Activated CD4-positive, alpha-beta memory T cell treated with anti-CD3 and anti-CD28 coated beads, Interleukin-2, amount 10 ng/mL, durations not matched to agents 7 days and 5 days (primary cell): ENCODE results near the gene FKBP11. TPM values are rescaled to one million over a fixed set of nuclear protein-coding genes. Genes with fewer than 3 reads are reported as not detected.
A peak's percentile ranks its signal among the peaks of the same experiment; 100 is the strongest.

Experiments
- CTCF ChIA-PET: fragments of 350-600 bp; sonication (Branson Sonifier 250); formaldehyde crosslinking; loops from one replicate; lab custom pipeline; 2021; ENCODE audit warnings: antibody characterized with exemption, inconsistent platforms; lab: Charles Lee
- POLR2A ChIA-PET: fragments of 350-600 bp; sonication (Branson Sonifier 250); formaldehyde crosslinking; loops from one replicate; lab custom pipeline; 2021; ENCODE audit warnings: antibody characterized with exemption; lab: Charles Lee
- DNase-seq: peaks from one replicate; pipeline ENCODE4 v3.0.0-alpha.2; 2020
- H3K27ac Mint-ChIP-seq: one replicate; pipeline ENCODE4 v1.8.0; 2021; ENCODE audit warnings: mild to moderate bottlenecking, mixed read lengths
- H3K27me3 Mint-ChIP-seq: one replicate; pipeline ENCODE4 v1.8.0; 2021; ENCODE audit warnings: mixed read lengths
- H3K36me3 Mint-ChIP-seq: one replicate; pipeline ENCODE4 v1.8.0; 2021; ENCODE audit warnings: low read depth, mixed read lengths
- H3K4me1 Mint-ChIP-seq: one replicate; pipeline ENCODE4 v1.8.0; 2021; ENCODE audit warnings: mixed read lengths
- H3K4me3 Mint-ChIP-seq: one replicate; pipeline ENCODE4 v1.8.0; 2021; ENCODE audit warnings: mild to moderate bottlenecking, mixed read lengths
- H3K9me3 Mint-ChIP-seq: one replicate; pipeline ENCODE4 v1.8.0; 2021; ENCODE audit warnings: mixed read lengths
- total RNA-seq, 2 experiments: library from RNA; stranded (reverse); gene quantifications; one replicate each; pipeline ENCODE4 v1.2.3, GENCODE V29; 2021

Gene FKBP11
- 10 to 100 TPM; 73.4 to 78.7 TPM for total RNA-seq

- POLR2A ChIA-PET = interaction anchor here (0.8 to 3.3 kb wide), 17 partner anchors 10 to 75 kb away, joined by 3 to 30 read pairs (median 5); partner anchors contain the start of genes ARF3, DDX23 and RND1
- DNase-seq = peak; percentile 70
- Mint-ChIP-seq H3K27me3 (no peaks in the 10 kb centered on the region), H3K9me3 (no peaks in the 10 kb centered on the region), H3K27ac (peak within 1 kb of the TSS; percentile 89), H3K4me3 (peak within 1 kb of the TSS; percentile 94), H3K36me3 (peaks cover 59% of the 10 kb centered on the region), H3K4me1 (peaks cover 43% of the 10 kb centered on the region)
- CTCF ChIA-PET = interaction anchor here (0.6 to 8.2 kb wide), 16 partner anchors 10 to 167 kb away, joined by 3 to 61 read pairs (median 4); partner anchors contain the start of gene DDX23
These were observed at the start of gene FKBP11 for GRCh38 chr12:48925304-48926011. TSS of gene FKBP11 (minus strand) at chr12:48925492. CDS start at chr12:48925428, 64 bp downstream.

DNA sequence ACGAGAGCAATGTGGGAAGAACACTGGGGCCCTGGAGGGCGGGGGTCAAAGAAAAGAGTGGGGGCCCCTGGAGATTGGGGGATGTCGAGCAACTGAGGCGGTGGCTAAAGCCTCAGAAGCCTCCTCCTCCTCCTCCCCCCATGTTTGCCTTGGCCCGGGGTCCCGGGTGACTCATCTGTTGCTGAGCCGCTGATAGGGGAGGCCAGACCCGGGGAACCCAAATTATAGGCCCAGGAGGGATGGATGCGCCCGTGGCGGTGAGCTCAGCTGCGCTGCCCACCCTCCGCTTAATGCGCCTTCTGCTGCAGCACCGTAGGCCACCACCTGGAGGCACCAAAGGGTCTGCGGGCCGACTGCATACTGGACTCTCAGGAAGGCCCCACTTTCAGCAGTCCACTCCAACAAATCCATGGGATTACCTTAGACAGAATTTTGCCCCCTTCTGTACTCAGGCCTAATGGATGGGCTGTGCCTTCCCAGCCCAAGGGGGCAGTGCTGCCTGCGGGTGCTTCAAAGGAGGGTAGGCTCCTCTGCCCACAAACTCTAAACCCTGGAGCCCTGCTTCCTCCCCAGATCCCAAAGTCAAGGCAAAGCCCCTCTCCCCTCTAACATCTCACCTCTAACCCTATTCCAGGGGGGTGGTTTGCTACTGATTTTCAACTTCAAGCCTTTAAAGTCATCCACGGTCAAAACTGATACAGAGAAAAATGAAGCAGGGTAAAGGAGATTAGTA is 48.8 kb upstream of the FKBP11 start:
- H3K4me3 Mint-ChIP-seq = no peak overlapping the region
- peak; percentile 47 for DNase-seq
- ChIA-PET POLR2A (interaction anchor here (1.0 kb wide), 1 partner anchor 122 kb away, joined by 3 read pairs; the partner anchor contains the start of gene DDX23), CTCF (interaction anchor here (1.0 to 4.0 kb wide), 3 partner anchors 14 to 23 kb away, joined by 4 to 16 read pairs (median 5); no protein-coding TSS in a partner anchor)
- H3K27me3 Mint-ChIP-seq = peaks cover 89% of the 10 kb centered on the region
- peaks cover 55% of the 10 kb centered on the region for H3K4me1 Mint-ChIP-seq
- H3K9me3 Mint-ChIP-seq = no peaks in the 10 kb centered on the region
- H3K36me3 Mint-ChIP-seq = no peaks in the 10 kb centered on the region
- no peak overlapping the region for H3K27ac Mint-ChIP-seq

DNA sequence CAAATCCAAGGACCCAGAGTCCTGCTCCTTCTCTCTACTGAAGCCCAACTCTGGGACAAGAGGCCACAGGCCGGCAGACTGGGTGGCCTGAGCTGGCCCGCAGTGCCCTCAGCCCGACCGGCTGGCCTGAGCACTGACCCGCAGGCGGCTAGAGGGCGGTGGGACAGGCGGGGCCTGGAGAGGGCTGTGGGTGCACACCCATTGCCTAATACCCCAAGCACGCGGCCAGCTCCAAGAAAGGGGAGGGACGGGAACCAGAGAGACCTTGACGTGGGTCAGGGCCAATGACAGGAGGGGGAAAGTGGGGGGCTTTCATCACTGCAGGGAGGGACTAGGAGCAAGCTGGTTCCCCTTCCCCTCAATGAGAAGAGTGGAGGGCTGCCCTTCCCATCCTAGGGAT is 48.2 kb upstream of the FKBP11 start:
- Mint-ChIP-seq H3K36me3 (no peaks in the 10 kb centered on the region), H3K27ac (no peak overlapping the region), H3K9me3 (no peaks in the 10 kb centered on the region), H3K4me3 (no peak overlapping the region), H3K27me3 (peaks cover 89% of the 10 kb centered on the region), H3K4me1 (peaks cover 49% of the 10 kb centered on the region)
- no peak for DNase-seq
- CTCF ChIA-PET = interaction anchor here (1.0 to 4.0 kb wide), 3 partner anchors 14 to 23 kb away, joined by 4 to 16 read pairs (median 5); no protein-coding TSS in a partner anchor
- POLR2A ChIA-PET = no interaction called here

DNA sequence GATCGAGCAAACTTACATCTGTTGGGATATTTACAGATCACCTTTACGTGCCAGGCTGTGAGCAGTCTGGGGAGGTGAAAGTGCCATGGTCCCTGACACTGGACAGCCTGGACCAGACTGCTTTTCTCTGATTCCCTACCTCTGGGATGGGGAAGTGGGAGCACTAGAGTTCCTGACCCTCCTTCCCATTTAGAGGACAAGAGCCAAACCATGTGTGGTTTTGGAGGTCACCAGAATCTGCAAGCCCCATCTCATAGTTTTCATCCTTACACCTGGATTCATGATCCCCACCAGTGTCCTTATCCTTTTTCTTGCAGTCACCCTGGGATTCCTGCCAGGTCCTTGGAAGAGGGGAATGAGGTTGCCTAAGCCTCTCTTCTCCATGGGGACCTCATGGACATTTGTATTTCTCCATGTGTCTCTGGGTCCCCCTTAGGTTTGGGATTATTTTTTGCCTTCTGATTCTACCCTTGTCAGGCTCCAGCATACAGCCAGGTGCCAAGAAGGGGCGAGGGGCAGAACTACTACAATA is 47.7 kb upstream of the FKBP11 start:
- H3K4me3 Mint-ChIP-seq = no peak overlapping the region
- no peaks in the 10 kb centered on the region for H3K36me3 Mint-ChIP-seq
- CTCF ChIA-PET = interaction anchor here (1.0 to 4.0 kb wide), 3 partner anchors 15 to 120 kb away, joined by 4 to 16 read pairs (median 4); no protein-coding TSS in a partner anchor
- H3K27me3 Mint-ChIP-seq = peaks cover 90% of the 10 kb centered on the region
- no peak overlapping the region for H3K27ac Mint-ChIP-seq
- H3K4me1 Mint-ChIP-seq = peaks cover 47% of the 10 kb centered on the region
- H3K9me3 Mint-ChIP-seq = no peaks in the 10 kb centered on the region
- no peak for DNase-seq
- POLR2A ChIA-PET = interaction anchor here (1.5 kb wide), 1 partner anchor 8 kb away, joined by 5 read pairs; no protein-coding TSS in a partner anchor

GRCh38 chr12:48972213-48972951 is 47.1 kb upstream of the FKBP11 start:
- Mint-ChIP-seq H3K4me3 (no peak overlapping the region), H3K36me3 (no peaks in the 10 kb centered on the region), H3K4me1 (peaks cover 42% of the 10 kb centered on the region), H3K27ac (no peak overlapping the region), H3K27me3 (peaks cover 84% of the 10 kb centered on the region), H3K9me3 (no peaks in the 10 kb centered on the region)
- peak; percentile 32 for DNase-seq
- ChIA-PET CTCF (interaction anchor here (1.0 to 4.0 kb wide), 3 partner anchors 9 to 119 kb away, joined by 3 to 16 read pairs (median 4); no protein-coding TSS in a partner anchor), POLR2A (interaction anchor here (1.4 to 1.5 kb wide), 2 partner anchors 9 to 15 kb away, joined by 4 to 5 read pairs; partner anchors contain the start of gene ARF3)

DNA sequence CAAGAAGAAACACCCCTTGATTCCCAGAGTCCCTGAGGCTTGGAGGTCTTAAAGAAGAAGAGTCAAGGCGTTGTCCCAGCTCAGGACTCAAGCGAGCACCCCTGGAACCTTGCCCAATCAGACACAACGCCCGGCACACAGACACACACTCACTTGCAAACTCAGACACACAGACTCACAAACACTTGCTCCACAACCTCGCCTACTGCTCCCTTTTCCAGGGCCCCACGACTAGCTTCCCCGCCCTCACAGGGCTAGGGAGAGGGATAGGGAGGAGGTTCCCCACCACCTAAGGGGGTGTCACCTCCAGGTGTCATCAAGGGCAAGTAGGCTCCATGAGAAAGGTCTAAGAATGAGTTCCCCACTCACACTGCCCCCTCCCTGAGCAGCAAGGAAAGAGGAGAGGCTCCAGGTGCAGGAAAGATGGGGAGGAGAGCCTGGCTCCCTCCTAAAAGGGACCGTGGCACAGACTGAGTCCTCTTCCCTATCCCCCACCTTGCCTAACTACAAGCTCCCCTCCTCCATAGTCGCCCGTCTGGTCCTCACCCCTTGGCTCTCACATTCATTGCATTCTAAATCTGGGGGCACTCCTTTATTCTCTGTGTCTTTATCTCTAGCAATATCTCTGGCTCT is 45.5 kb upstream of the FKBP11 start:
- Mint-ChIP-seq H3K27me3 (peaks cover 75% of the 10 kb centered on the region), H3K4me3 (peak overlapping the region; percentile 3), H3K36me3 (no peaks in the 10 kb centered on the region), H3K9me3 (no peaks in the 10 kb centered on the region), H3K27ac (no peak overlapping the region), H3K4me1 (peaks cover 35% of the 10 kb centered on the region)
- DNase-seq = no peak
- CTCF ChIA-PET = interaction anchor here (1.2 to 4.0 kb wide), 2 partner anchors 13 to 17 kb away, joined by 5 to 16 read pairs; partner anchors contain the start of gene ARF3
- POLR2A ChIA-PET = interaction anchor here (1.0 kb wide), 1 partner anchor 119 kb away, joined by 3 read pairs; the partner anchor contains the start of gene DDX23

DNA sequence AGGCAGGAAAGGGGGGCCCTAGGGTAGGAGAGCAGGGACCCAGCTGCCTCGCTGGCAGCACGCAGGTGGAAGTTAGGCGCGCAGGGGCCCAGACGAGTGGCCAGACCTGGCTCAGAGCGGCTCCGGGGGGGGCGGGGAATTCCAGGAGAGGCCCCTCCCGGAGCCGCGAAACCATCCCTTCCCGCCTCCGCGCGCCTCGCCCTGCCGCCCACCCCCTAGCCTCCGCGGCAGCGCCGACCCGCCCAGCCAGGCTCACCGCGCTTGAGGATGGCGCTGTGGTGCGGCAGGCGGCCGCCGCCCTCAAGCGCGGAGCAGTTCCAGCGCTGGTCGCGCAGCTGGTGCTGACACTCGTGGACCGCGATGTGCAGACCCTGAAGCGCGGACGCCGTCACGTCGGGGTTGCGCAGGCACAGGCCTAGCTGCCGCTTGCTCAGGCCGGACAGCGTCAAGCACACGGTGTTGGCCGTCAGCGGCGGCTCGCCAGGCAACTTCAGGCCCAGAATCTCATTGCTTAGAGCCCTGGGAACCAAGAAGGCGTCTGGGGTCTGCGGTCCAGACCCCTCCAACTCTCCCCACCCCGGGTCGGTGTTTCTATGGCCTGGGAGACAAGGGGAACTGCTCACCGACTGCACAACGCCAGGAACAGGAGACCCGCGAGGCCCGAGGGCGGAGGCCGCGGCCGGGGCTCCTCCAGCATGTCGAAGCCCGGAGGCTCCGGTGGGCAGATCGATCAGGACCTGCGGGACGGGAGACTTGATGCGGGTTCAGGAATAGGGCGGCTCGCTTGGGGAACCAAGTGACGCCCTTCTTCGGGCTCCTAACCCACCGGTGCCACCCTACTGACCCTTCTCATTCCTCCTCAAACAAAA is 44.8 kb upstream of the FKBP11 start:
- POLR2A ChIA-PET = interaction anchor here (0.9 kb wide), 1 partner anchor 8 kb away, joined by 3 read pairs; the partner anchor contains the start of gene WNT1
- no peak overlapping the region for H3K27ac Mint-ChIP-seq
- H3K36me3 Mint-ChIP-seq = no peaks in the 10 kb centered on the region
- peak overlapping the region; percentile 10 for H3K4me3 Mint-ChIP-seq
- peaks cover 35% of the 10 kb centered on the region for H3K4me1 Mint-ChIP-seq
- H3K9me3 Mint-ChIP-seq = no peaks in the 10 kb centered on the region
- CTCF ChIA-PET = interaction anchor here (0.7 to 2.3 kb wide), 8 partner anchors 8 to 1116 kb away, joined by 3 to 8 read pairs (median 5); partner anchors contain the start of genes ARF3 and WNT1
- no peak for DNase-seq
- peaks cover 71% of the 10 kb centered on the region for H3K27me3 Mint-ChIP-seq

- H3K4me1 Mint-ChIP-seq = peaks cover 35% of the 10 kb centered on the region
- H3K27ac Mint-ChIP-seq = no peak overlapping the region
- no peak for DNase-seq
- ChIA-PET CTCF (interaction anchor here (0.7 to 2.3 kb wide), 7 partner anchors 9 to 1115 kb away, joined by 3 to 8 read pairs (median 5); partner anchors contain the start of genes ARF3 and WNT1), POLR2A (interaction anchor here (0.9 to 1.4 kb wide), 4 partner anchors 9 to 34 kb away, joined by 3 to 7 read pairs (median 3); partner anchors contain the start of genes ARF3 and WNT1)
- H3K4me3 Mint-ChIP-seq = peak overlapping the region; percentile 10
- no peaks in the 10 kb centered on the region for H3K9me3 Mint-ChIP-seq
- peaks cover 71% of the 10 kb centered on the region for H3K27me3 Mint-ChIP-seq
- no peaks in the 10 kb centered on the region for H3K36me3 Mint-ChIP-seq
These were observed 44.0 kb upstream of the FKBP11 start for GRCh38 chr12:48969160-48969771.

DNA sequence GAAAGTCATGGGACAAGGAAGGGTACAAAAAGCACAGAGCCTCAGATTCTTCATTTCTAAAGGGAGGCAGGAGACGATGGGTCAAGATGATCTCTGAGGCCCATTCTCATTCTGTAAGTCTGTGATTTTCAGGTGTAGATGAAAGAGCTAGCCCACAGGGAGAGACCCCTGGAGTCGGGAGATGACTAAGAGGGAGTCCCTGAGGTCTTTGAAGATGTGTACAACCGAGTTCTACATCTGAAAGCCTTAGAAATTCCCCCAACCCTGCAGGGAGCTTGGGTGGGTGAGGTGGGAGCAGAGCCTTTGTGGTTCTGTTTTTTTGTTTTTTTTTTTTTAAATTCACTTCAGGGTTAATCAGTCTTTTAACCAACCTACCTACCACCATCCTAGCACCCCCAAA is 43.2 kb upstream of the FKBP11 start:
- DNase-seq = no peak
- H3K9me3 Mint-ChIP-seq = no peaks in the 10 kb centered on the region
- H3K27me3 Mint-ChIP-seq = peaks cover 65% of the 10 kb centered on the region
- no peaks in the 10 kb centered on the region for H3K36me3 Mint-ChIP-seq
- ChIA-PET CTCF (interaction anchor here (0.6 to 2.3 kb wide), 7 partner anchors 9 to 31 kb away, joined by 3 to 8 read pairs (median 5); partner anchors contain the start of genes ARF3, DDN and WNT1), POLR2A (interaction anchor here (1.1 to 1.4 kb wide), 3 partner anchors 11 to 33 kb away, joined by 3 to 7 read pairs (median 3); partner anchors contain the start of gene ARF3)
- no peak overlapping the region for H3K4me3 Mint-ChIP-seq
- no peak overlapping the region for H3K27ac Mint-ChIP-seq
- peaks cover 35% of the 10 kb centered on the region for H3K4me1 Mint-ChIP-seq

GRCh38 chr12:48967991-48968390 is 42.7 kb upstream of the FKBP11 start:
- POLR2A ChIA-PET = interaction anchor here (1.1 to 1.4 kb wide), 2 partner anchors 11 to 27 kb away, joined by 3 to 7 read pairs; partner anchors contain the start of gene ARF3
- H3K4me3 Mint-ChIP-seq = no peak overlapping the region
- no peak for DNase-seq
- no peak overlapping the region for H3K27ac Mint-ChIP-seq
- peaks cover 34% of the 10 kb centered on the region for H3K4me1 Mint-ChIP-seq
- no peaks in the 10 kb centered on the region for H3K9me3 Mint-ChIP-seq
- CTCF ChIA-PET = interaction anchor here (0.6 to 2.3 kb wide), 4 partner anchors 9 to 31 kb away, joined by 3 to 8 read pairs (median 6); partner anchors contain the start of genes ARF3 and DDN
- H3K36me3 Mint-ChIP-seq = no peaks in the 10 kb centered on the region
- H3K27me3 Mint-ChIP-seq = peaks cover 60% of the 10 kb centered on the region
